Kidney epithelial cell (primary cell): ENCODE measurements around the gene SYNDIG1. TPM values are rescaled to one million over a fixed set of nuclear protein-coding genes. Genes with fewer than 3 reads are reported as not detected.

Experiments used
- DNase-seq: peaks from one replicate; pipeline ENCODE4 v3.0.0-alpha.2; 2010; ENCODE audit warnings: low read depth
- H3K27me3 ChIP-seq: 2 replicates; pipeline ENCODE4 v1.6.0; 2011; ENCODE audit warnings: low read length; ENCODE audit not compliant: control insufficient read depth, insufficient read depth
- H3K36me3 ChIP-seq: 2 replicates; pipeline ENCODE4 v1.5.1; 2011; ENCODE audit warnings: low read length; ENCODE audit not compliant: control insufficient read depth, insufficient read depth
- H3K4me3 ChIP-seq: 2 replicates; pipeline ENCODE4 v1.5.1; 2011; ENCODE audit warnings: low read depth, mild to moderate bottlenecking, control low read depth, low read length
- total RNA-seq: library from RNA; depleted of rRNA; stranded (reverse); fragments of >200 nt; gene quantifications from 2 replicates; pipeline ENCODE4 v1.2.3, GENCODE V29; 2015
- TF ChIP-seq, protein P1 (sequence below): IDR thresholded peaks from 2 replicates; pipeline ENCODE4 v1.5.1; 2011; ENCODE audit warnings: mild to moderate bottlenecking, moderate library complexity, low read length, control low read depth, inconsistent platforms; ENCODE audit not compliant: insufficient read depth, poor library complexity, severe bottlenecking

Gene SYNDIG1
- total RNA-seq, 1 donor from 2014 or later = 0.67 TPM

DNA sequence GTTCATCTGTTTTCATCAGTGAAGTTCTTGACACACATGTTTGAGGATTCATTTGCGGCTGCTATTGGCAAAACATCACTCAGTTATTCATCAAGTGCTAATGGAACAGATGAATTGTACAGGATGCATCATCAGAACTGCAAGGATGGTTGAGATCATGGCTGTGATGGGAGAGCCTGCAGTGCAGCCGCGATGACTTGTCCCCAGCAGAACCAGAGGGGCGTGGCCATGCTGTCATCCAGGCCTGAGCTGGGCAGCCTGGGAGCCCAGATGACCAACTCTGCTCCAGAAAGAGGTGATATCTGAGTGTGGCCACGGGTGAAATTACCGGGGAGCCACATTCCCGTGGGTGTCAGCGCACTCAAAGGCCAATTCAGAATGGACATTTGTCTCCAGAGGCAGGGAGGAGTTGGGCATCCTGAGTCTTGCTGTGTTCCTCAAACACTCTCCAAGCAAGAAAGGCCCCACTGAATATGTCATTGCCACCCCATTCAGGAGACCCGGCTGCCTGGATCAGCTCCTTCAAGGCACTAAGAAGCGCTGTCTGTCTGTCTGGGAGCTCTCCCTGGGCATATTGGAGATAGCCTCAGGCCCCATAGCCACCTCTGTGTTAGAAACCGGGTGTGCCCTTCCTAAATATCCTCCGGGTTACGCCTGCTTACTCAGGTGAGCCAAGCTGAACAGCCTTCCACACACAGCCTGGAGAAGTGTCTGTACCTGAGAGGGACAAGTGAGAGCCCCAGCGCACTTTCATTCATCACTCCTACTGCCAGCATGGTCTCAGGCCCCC is 66.7 kb downstream of the SYNDIG1 start:
- no peak for DNase-seq
- Histone ChIP-seq H3K36me3 (no peaks in the 10 kb centered on the region), H3K27me3 (no peaks in the 10 kb centered on the region), H3K4me3 (no peak overlapping the region)
- TF ChIP-seq, protein P1, sequence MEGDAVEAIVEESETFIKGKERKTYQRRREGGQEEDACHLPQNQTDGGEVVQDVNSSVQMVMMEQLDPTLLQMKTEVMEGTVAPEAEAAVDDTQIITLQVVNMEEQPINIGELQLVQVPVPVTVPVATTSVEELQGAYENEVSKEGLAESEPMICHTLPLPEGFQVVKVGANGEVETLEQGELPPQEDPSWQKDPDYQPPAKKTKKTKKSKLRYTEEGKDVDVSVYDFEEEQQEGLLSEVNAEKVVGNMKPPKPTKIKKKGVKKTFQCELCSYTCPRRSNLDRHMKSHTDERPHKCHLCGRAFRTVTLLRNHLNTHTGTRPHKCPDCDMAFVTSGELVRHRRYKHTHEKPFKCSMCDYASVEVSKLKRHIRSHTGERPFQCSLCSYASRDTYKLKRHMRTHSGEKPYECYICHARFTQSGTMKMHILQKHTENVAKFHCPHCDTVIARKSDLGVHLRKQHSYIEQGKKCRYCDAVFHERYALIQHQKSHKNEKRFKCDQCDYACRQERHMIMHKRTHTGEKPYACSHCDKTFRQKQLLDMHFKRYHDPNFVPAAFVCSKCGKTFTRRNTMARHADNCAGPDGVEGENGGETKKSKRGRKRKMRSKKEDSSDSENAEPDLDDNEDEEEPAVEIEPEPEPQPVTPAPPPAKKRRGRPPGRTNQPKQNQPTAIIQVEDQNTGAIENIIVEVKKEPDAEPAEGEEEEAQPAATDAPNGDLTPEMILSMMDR = no peak

DNA sequence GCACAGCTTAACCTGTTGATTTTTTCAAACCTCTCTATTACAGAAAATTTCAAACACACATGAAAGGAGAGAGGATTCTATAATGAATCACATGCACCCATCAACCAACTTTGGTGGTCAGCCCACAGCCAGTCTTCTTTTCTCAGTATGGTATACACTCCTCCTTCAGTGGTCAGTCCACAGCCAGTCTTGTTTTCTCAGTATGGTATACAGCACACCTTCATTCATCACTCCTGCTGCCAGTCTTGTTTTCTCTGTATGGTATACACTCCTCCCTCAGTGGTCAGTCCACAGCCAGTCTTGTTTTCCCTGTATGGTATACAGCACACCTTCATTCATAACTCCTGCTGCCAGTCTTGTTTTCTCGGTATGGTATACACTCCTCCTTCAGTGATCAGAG is 67.8 kb downstream of the SYNDIG1 start:
- Histone ChIP-seq H3K36me3 (no peaks in the 10 kb centered on the region), H3K4me3 (no peak overlapping the region), H3K27me3 (no peaks in the 10 kb centered on the region)
- DNase-seq = no peak
- TF ChIP-seq, protein P1 = no peak

- Histone ChIP-seq H3K27me3 (no peaks in the 10 kb centered on the region), H3K4me3 (no peak overlapping the region), H3K36me3 (no peaks in the 10 kb centered on the region)
- DNase-seq = no peak
- TF ChIP-seq, protein P1 = no peak
Observed at GRCh38 chr20:24542721-24543120, 73.3 kb downstream of the SYNDIG1 start.

- DNase-seq = no peak
- H3K36me3 ChIP-seq = no peaks in the 10 kb centered on the region
- TF ChIP-seq, protein P1 = no peak
- no peak overlapping the region for H3K4me3 ChIP-seq
- H3K27me3 ChIP-seq = no peaks in the 10 kb centered on the region
Observed at GRCh38 chr20:24543168-24543567, 73.7 kb downstream of the SYNDIG1 start.

- no peak for DNase-seq
- H3K27me3 ChIP-seq = no peaks in the 10 kb centered on the region
- no peak overlapping the region for H3K4me3 ChIP-seq
- TF ChIP-seq, protein P1 = no peak
- no peaks in the 10 kb centered on the region for H3K36me3 ChIP-seq
Observed at GRCh38 chr20:24543741-24544140, 74.3 kb downstream of the SYNDIG1 start.

DNA sequence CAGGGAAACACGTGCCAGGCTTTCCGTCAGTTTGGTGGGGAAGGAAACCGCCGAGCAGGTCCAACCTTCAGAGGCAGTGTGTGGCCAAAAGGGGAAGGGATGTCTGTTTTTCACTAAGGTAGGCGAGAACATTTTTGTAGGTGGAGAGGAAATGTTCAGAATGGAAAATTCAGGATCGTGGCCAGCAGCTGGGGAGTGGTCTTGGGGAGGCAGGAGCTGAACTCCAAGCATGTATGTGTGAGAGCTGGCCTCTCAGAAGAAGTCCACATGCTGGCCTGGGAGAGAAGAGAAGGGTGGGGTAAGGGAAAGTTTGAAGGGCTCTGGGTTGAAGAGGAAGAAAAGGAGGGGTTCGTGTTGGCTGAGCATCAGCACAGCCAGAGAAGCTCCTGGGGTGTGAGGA is 74.9 kb downstream of the SYNDIG1 start:
- Histone ChIP-seq H3K4me3 (no peak overlapping the region), H3K36me3 (no peaks in the 10 kb centered on the region), H3K27me3 (no peaks in the 10 kb centered on the region)
- no peak for DNase-seq
- TF ChIP-seq, protein P1 = no peak
